NCI-H510A (cell line): ENCODE results near the gene SERPINA12.
"Not testable (repeated sequence)": the region's sequence is repeated elsewhere in the genome, so short reads cannot be mapped to it uniquely, and the experiment has no call there.

Experiments
- DNase-seq: peaks from one replicate; lab custom pipeline; 2025; lab: John Stamatoyannopoulos, UW

SERPINA12 gene

DNA sequence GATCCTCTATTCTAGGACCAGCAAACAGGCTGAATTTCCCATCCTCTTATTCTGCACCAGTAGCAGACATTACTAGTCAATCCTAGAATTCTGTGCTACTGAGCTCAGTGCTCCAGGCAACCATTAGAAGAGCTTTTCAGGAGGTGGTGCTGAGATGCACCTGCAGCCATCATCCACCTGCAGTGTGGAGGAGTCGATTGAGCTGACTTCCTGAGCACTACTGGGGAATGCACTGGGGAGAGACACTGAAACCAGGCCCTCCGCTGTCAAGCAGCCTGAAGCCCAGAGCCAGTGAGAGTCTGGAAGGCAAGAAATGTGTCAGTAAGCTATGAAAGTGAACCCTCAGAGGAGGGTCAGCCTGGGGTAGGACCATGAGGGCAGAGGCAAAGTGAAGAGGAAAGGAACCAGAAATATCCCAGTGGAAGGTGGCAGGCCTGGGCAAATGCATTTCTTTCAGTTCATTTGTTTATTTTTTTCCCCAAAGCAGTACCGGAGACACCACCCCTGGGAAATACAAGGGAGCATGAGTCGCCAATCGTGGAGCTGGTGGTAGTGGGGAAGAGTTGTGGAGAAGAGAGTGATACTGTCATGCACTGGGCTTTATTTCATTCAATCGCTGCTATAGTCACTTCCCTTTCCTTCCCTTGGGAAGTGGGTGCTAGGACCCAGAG is 28.9 kb upstream of the SERPINA12 start:
- no peak for DNase-seq

DNA sequence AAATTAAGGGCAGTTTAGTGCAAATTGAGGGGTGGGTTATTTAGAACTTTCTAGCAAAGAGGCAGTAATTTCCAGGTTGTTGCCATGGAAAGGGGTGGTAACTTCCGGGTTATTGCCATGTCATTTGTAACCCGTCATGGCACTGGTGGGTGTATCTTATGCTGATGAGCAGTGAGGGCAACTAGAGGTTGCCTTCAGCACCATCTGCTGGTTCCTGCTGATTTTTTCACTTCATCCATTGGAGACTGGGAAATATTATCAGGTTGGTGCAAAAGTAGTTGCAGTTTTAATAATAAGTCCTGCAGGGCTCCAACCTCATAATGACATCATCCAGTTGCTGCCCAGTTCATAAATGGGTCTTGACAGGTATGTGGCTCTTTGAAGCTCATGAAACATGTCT is 27.6 kb upstream of the SERPINA12 start:
- DNase-seq: no peak

DNA sequence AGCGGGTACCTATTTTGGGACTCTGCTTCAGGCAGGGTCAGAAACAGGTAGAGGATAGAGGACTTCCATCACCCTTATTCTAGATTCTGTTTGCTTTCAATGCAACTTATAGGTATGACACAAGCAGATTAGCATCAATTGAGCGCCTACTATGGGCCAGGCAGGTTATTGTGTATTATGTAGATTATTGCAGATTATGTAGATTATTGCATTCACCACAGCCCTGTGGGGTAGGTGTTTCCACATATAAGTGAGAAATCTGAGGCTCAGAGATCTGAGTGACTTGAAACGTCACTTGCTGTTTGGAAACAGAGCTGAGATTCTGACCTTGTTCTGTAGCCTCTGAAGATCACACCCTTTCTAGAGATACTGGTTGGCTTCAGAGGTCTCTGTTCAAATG is 26.2 kb upstream of the SERPINA12 start:
- no peak for DNase-seq

DNA sequence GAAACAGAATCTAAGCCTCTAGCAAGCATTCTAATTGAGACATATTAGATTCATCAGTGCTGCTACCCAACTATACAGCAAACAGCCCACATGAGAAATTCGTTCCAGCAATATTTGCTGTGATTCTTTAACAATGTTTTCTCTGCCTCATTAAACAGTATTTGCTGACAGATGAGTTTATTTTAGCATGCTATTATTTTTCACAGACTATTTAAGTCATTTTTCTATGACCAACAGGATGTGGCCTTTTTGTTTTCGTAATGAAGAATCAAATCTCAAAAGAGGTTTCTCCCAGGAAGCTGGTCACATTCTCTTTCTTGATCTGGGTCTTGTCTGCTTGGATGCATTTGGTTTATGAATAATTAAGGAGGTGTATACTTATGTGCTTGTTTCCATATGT is 23.2 kb upstream of the SERPINA12 start:
- DNase-seq: no peak

DNA sequence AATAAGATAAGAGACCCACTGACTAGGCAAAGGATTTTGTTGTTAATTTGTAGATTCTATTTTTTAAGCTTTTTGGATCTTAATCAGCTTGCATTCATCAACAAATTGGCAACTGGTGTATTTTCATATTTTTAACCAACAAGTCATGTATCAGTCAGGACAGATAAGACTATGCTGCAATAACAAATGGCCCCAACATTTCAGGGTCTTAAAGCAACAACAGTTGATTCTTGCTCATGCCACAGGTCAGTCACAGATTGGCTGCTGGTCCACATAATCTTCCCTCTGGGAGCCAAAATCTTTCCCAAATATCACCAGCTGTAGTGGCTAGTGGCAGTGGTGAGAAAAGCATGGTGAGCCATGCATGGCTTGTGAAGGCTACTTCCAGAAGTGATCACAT is 21.9 kb upstream of the SERPINA12 start:
- no peak for DNase-seq

DNA sequence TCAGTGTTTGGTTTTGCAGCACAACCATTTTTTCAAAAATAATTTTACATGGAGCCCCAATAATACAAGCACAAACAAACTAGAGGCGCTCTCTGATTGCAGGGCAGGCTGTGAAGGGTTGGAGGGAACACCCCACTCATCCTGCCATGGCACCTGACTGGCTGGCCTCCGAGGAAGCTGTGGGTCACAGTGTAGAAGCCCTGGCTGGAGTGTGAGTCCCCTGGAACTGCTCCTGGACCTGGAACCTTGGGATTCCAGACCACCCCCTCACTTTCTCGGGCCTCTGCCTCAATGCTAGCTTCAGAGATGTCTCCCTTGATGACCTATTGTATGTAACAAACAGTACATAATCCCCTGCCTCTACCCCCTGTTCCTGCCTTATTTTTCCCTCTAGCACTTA is 14.8 kb upstream of the SERPINA12 start:
- no peak for DNase-seq

DNA sequence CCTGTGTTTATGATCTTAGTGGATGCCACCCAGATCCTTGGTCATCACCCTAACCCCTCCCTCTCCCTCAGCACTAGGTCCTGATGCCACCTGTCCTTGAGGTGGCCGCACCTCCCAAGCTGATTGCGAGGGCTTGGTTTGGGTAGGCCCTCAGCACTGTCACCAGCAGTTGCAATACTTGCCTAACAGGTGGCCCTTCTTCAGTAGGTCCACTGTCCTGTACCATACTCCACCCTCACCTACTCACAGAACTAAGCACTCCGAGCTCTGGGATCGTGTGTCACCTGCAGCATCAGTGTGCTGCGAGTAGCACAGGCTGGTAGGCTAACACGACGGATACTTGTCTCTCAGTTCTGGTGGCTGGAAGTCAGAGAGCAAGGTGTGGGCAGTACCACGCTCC is 14.0 kb upstream of the SERPINA12 start:
- DNase-seq: no peak

DNA sequence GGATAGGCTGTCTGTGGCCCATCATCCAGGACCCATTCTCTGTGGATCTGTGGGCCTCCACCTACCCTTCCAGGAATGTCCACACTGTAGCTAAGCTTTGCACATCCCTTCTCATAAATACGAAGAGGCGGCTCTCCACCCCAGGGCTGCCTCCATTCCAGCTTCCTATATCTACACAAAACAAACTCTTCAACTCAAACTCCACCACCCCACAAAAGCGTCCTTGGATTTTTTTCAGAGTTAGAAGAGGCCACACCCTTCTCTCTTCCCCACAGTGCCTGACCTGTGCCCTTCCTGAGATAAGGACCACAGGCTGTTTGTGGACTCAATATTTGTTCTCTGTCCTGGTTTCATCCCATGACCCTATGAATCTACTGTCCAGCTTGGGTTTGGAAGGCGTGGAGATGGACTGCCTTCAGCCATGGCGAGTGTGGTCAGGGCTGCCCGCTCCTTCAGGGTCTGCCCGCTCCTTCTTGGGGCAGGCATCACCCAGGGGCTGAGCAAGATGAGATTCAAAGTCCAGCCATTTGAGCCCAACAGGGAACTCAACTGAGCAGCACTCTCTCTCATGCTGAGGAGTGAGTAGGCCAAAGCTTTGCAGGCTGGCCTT is 13.0 kb upstream of the SERPINA12 start:
- no peak for DNase-seq

DNA sequence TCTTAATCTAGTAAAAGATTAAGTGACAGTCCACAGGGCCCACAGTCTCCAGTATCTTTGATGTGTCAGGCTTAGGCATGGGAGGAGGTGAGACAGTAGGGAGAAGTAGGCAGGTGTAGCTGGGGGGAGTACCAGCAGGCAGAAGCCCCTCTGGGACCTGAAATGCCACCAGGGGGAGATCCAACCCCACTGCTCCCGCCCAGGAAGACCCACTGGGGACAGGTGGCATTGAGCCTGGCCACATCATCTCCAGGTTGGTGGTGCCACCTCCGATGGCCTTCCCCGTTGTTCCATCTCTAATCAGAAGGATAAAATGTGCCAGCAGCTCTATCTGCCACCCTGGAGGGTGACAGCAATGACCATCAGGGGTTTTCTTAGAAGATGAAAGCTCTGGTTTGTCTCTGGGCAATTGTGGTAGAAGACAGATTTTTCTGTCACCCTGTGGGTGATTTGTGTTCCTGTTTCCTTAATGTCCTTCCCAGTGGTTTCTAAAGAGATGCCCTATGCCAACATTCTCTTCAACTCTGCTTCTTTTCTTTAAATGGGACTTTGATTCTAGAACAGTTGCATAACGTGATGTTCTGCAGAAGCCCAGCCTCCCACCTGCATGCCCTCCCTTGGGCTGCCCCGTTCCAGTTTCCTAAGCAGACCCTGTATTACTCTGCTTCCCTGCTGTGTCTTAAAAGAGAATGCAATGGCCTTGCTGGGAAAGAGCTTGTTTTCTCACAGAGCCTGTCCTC is 12.3 kb upstream of the SERPINA12 start:
- DNase-seq: no peak

DNA sequence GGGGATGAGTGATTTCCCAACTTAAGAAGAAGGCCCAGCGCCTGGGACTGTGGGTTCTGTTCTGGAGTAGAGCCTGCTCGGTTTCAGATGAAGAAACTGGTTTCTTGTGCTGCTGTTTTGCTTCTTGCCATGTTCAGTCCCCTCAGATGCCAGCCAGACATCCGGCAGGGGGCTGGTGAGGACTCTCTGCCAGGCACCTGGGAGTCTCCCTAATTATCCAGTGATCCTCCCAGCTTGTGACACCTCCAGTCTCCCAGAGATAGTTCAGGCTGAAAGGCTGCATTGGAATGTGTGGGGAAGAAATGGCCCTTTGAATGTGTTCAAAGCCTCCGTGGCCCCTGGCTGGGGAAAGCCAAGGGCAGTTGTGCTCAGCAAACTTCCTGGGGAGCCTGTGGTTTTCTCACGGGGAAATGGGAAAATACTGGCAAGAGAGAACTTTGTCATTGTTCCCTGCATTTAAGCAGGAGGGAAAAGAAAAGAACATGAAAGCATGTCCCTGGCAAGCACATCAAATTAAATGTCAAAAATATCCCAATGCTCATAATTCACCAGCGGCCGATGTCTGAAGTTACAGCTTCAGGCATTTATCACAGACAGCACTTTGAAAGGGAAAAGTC is 8.5 kb upstream of the SERPINA12 start:
- no peak for DNase-seq

DNA sequence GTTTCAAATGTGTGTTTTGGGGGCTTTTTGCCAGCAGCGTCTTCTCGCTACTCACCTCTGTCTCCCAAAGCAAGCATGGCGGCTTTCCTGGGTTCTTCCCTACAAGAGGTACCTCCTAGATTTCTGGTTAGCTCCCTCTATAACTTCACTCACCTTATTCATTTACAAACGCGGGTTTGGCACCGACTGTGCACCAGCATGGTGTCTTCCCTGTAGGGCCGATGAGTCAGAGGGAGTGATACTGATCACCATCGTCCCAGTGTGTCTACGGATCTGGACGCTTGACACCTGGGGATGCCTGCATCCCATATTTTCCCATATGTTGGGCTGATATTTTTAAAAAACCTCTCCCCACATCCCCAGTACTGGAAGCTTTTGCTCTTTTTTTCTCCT is 8.0 kb upstream of the SERPINA12 start:
- no peak for DNase-seq

DNA sequence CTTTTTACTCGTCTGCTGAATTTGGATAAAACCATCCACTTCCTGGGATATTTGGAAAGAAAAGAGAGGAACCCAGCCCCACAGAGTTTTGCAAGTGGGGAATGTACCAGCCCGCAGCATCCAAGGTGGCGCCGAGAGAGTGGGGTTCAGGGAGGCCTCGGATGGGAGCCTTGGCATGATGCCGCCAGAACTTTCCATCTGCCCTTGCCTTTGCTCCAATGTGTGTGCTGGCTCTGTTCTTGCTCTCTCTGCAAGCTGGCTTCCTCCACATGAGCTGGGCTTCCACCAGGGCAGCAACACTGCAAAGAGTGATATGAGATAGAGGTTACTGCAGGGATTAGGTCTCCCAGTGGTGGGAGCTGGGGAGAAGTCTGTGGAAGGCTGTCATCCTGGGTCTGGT is 6.6 kb upstream of the SERPINA12 start:
- DNase-seq: no peak

DNA sequence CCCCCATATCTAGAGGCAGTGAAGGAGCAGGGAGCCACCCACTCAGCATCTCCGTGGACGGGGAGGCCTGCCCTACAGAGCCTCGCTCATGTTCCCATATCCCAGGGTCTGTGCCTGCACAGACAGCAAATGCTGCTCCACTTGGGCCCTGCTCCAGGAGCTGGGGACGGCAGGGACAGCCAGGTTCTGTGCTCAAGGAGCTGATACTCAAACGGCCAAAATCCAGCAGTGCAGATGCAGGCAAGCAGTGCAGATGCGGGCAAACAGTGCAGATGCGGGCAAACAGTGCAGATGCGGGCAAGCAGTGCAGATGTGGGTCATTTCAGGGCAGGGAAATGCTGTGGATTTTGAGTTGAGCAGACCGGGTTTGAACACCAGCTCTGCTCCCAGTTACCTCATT is 6.2 kb upstream of the SERPINA12 start:
- no peak for DNase-seq

DNA sequence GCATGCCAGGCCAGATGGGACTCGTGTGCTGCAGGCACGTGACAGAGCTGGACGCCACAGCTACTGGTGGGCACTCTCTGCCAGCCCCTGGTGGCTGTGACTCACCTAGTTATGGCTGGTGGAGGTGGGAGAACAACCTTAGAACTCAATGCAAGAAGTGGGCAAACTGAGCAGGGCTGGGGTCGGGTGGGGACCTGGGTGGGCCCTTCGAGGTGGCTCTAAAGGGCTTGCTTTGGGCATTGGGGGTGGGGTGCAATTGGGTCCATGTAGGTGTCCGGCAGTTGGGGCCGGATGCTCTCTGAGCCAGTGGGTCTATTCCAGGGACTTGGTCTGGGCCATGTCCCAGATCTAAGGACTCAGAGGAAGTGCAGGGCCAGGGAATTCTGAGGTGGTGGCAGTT is 5.1 kb upstream of the SERPINA12 start:
- DNase-seq: no peak

DNA sequence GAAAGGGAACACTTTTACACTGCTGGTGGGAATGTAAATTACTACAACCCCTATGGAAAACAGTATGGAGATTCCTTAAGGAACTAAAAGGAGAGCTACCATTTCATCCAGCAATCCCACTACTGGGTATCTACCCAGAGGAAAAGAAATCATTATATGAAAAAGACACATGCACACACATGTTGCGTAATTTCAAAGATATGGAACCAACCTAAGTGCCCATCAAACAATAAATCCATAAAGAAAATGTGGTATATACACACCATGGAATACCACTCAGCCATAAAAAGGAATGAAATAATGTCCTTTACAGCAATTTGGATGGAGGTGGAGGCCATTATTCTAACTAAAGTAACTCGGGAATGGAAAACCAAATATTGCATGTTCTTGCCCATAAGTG is 1.2 kb upstream of the SERPINA12 start:
- DNase-seq: not testable (repeated sequence)

DNA sequence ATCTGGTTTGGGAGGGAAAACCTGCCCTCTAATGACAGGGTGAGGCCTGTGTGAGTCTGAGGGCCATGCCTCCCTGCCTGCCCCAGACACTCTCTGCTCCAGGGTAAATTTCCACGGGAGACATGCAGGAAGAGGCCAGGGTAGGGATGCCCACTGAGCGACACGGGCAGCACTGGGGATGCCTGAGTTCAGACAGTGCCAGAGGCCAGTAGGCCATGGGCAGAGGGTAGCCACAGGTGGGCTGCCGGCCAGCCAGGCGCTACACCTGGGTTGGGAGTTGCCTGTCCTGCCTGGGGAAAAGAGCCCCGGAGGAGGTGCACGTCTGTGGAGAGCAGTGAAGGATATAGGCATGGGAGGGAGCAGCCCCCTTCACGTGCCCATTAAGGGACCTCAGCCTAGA is 3.6 kb downstream of the SERPINA12 start:
- DNase-seq: no peak

DNA sequence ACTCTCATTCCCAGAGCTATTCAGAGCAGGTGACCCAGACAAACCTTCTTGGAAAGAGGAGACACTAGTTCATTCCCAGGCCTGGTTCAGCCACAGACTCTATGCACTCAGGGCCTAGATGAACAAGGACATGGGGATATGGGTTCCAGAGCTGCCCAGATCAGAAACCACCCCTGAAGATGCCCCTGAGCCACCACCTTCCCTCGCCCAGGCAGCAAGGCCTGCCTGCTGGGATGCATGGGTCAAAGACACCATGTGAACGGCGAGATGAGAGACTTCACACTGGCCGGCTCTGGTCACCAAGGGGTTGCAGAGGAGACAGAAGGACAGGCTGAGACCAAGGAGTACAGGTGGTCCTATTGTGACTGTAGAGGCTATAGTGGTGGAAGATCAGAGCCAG is 4.1 kb downstream of the SERPINA12 start:
- DNase-seq: no peak

DNA sequence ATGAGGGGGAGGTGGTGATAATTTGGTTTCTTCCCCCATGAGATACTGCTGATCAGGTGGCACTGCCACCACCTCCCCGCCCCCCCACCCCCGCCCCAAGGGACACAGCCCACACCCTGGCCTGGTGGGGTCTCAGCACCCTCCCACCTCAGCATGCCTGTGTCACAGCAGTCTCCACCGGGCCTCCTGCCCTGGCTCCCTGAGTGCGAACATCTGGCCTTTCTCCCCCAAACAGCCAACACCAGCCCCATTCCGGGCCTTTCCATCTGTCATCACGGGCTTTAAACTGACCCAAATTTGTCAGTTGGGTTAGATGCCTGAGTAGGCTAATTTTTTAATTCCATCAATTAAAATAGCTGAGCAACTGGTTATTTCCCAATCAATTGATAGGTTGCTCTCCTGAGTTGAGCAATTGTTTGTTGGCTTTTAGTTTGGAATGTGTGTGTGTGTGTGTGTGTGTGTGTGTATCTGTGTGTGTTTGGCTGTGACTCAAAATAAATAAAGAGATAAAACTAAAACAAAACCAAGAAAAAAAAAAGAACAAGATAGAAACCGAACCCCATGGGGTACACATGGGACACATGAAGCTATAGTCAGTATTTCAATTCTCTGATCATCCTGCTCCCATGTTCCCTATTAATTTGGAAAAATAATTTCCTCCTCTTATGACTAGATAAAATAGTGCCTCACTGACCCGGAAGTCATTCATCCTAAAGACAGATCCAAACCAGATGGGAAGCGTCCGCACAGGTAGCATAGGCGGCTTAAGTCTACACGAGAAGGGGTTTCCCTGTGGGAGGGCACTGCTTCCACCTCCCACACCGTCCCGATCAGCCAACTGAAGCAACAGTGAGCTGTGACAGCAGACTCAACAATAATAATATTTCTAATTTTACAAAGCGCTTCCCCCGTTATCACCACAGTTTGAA is 7.4 kb downstream of the SERPINA12 start:
- DNase-seq: no peak

DNA sequence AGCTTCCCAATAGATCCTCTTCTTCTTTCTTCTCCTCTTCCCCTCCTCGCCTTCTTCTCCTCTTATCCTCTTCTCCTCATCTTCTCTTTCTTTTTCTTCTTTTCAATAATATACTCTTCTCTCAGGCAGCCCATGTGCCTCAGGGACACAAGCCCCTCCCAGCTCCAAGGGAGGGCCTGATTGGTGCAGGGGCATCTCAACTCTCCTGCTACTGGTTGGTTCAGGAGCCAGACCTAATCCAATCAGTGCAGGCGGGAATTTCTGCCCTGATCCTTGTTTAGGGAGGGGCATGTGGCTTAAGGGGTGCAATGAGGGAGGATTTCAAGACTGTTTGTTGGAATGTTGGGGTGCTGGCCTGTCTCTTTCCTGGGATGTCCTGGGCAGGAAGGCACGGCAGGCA is 9.0 kb downstream of the SERPINA12 start:
- DNase-seq: no peak

DNA sequence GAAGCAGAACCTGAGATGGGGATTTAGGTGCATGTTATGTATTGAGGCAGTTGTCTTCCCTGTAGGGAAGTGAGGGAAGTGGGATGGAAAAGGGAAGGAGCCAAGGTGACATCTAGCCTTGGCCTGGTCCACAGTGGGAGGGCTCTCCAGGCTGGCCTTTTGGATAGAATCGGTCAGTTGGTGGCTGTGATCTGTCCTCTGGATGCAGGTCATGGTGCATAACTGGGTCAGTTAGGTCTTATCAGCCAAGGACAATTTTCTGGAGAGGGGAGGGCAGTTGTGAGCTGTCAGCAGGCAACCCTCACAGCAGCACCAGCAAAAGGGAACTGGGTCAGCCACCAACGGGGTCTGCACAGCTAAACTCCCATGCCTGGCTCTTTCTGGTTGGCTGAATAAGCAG is 9.6 kb downstream of the SERPINA12 start:
- DNase-seq: no peak

DNA sequence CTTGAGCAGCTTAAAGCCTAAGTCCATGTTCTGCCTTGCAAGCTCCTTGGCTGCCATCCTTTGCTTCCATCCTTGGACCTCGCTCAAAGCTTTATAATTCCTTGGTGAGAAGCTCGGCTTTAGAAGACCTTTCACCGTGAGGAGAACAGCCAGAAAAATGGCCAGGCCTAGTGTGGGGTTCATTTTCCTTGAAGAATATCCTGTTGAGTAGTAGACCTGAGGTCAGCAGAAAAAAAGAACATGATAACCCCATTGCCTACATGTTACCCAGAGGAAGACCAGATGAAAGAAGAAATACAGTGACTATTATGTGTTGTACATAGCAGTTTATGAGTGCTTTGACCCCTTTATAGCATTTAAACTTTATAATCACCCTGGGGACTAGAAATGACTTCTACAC is 11.1 kb downstream of the SERPINA12 start:
- no peak for DNase-seq

DNA sequence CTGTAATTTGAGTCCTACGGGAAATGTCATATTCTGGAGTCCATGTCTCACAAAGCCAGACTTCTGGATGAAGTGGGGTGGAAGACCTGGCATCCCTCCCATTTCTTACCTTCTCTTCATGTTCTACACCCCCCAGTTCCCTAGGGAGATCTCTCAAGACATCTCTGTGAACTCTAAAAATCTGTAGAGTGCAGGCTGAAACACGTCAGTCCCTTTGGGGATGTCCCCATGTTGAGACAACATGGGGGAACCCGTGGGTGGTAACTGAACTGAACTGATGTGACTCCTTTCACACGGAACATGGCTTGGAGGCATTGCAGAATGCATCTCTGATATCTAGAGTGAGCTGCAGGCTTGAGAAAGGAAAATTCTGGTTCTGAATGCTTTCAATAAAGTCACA is 15.2 kb downstream of the SERPINA12 start:
- no peak for DNase-seq
